Thymus (tissue), 11 donors: ENCODE measurements around the gene APOBR. TPM values are rescaled to one million over a fixed set of nuclear protein-coding genes. Genes with fewer than 3 reads are reported as not detected.
"Not testable (repeated sequence)": the region's sequence is repeated elsewhere in the genome, so short reads cannot be mapped to it uniquely, and the experiment has no call there.

Experiments used
- DNase-seq, 9 donors: peaks; one replicate each; pipeline ENCODE4 v3.0.0-alpha.2; 2013; ENCODE audit warnings: low spot score in 9 of 9, low read depth in 6 of 9, missing footprints in 1 of 9
- H3K27ac ChIP-seq, 2 donors: one replicate each; pipeline ENCODE4 v1.5.1; 2013; ENCODE audit warnings: control low read depth in 1 of 2, low read depth in 1 of 2, low read length in 1 of 2, mild to moderate bottlenecking in 1 of 2, moderate library complexity in 1 of 2
- H3K27me3 ChIP-seq, 2 donors: one replicate each; pipeline ENCODE4 v1.5.1; 2013; ENCODE audit warnings: low read length in 1 of 2; ENCODE audit not compliant: control insufficient read depth in 2 of 2, insufficient read depth in 1 of 2
- H3K36me3 ChIP-seq, 2 donors: one replicate each; pipeline ENCODE4 v1.5.1; 2013; ENCODE audit warnings: low read length in 1 of 2, mild to moderate bottlenecking in 1 of 2, moderate library complexity in 1 of 2; ENCODE audit not compliant: control insufficient read depth in 2 of 2, insufficient read depth in 2 of 2
- H3K4me1 ChIP-seq, 2 donors: one replicate each; pipeline ENCODE4 v1.5.1; 2013; ENCODE audit warnings: low read length in 2 of 2; ENCODE audit not compliant: control insufficient read depth in 2 of 2, insufficient read depth in 2 of 2
- H3K4me3 ChIP-seq, 2 donors: one replicate each; pipeline ENCODE4 v1.5.1; 2013; ENCODE audit warnings: low read length in 2 of 2, control low read depth in 1 of 2, mild to moderate bottlenecking in 1 of 2
- H3K9me3 ChIP-seq, 2 donors: one replicate each; pipeline ENCODE4 v1.5.1; 2013; ENCODE audit warnings: low read length in 1 of 2, mild to moderate bottlenecking in 1 of 2; ENCODE audit not compliant: control insufficient read depth in 2 of 2, insufficient read depth in 1 of 2
- WGBS: extraction: QIAGEN DNeasy Blood & Tissue Kit; methylation state at CpG from one replicate; pipeline ENCODE4 v1.1.7; 2013; 5-methylcytosine and 5-hydroxymethylcytosine counted together
- polyA plus RNA-seq: library from polyadenylated mRNA; stranded (reverse); fragments of 200-250 nt; gene quantifications from one replicate; pipeline ENCODE4 v1.2.3, GENCODE V29; 2013
- total RNA-seq: library from RNA; stranded (reverse); fragments of 120-200 nt; gene quantifications from one replicate; pipeline ENCODE4 v1.2.4, GENCODE V29; 2013
- donor health status: healthy.

Gene APOBR
- total and polyA plus RNA-seq, 2 donors, result 1.3 to 10.6 TPM

- no peaks in the 10 kb centered on the region for H3K27me3 ChIP-seq
- H3K36me3 ChIP-seq, result no peaks in the 10 kb centered on the region
- H3K9me3 ChIP-seq, result no peaks in the 10 kb centered on the region
- DNase-seq, result no peak
- 97% methylated on average over 19 of the region's 19 CpGs for WGBS
- H3K4me3 ChIP-seq, result no peak overlapping the region
- H3K27ac ChIP-seq, result no peak overlapping the region
- H3K4me1 ChIP-seq, result peaks cover 17 to 35% of the 10 kb centered on the region in 2 donors
These were observed 2.4 kb downstream of the APOBR start for GRCh38 chr16:28496844-28497243.

GRCh38 chr16:28497386-28497785 is 2.9 kb downstream of the APOBR start:
- Histone ChIP-seq H3K9me3 (no peaks in the 10 kb centered on the region), H3K4me3 (no peak overlapping the region), H3K27me3 (no peaks in the 10 kb centered on the region), H3K36me3 (no peaks in the 10 kb centered on the region), H3K27ac (no peak overlapping the region), H3K4me1 (peaks cover 17 to 35% of the 10 kb centered on the region in 2 donors)
- WGBS, result 97% methylated on average over 9 of the region's 9 CpGs
- no peak for DNase-seq

GRCh38 chr16:28497861-28498599 is 3.6 kb downstream of the APOBR start:
- no peaks in the 10 kb centered on the region for H3K36me3 ChIP-seq
- no peaks in the 10 kb centered on the region for H3K27me3 ChIP-seq
- H3K4me3 ChIP-seq, result no peak overlapping the region
- DNase-seq, result no peak
- WGBS, result 97% methylated on average over 33 of the region's 33 CpGs
- no peaks in the 10 kb centered on the region for H3K9me3 ChIP-seq
- peaks cover 15 to 29% of the 10 kb centered on the region in 2 donors for H3K4me1 ChIP-seq
- no peak overlapping the region for H3K27ac ChIP-seq

GRCh38 chr16:28498666-28499381 is 4.4 kb downstream of the APOBR start:
- WGBS, result 97% methylated on average over 15 of the region's 15 CpGs
- no peak overlapping the region for H3K27ac ChIP-seq
- H3K4me3 ChIP-seq, result no peak overlapping the region
- no peaks in the 10 kb centered on the region for H3K27me3 ChIP-seq
- DNase-seq, result no peak
- H3K4me1 ChIP-seq, result peaks cover 10 to 22% of the 10 kb centered on the region in 2 donors
- no peaks in the 10 kb centered on the region for H3K9me3 ChIP-seq
- no peaks in the 10 kb centered on the region for H3K36me3 ChIP-seq

- peaks cover 3 to 12% of the 10 kb centered on the region in 2 donors for H3K4me1 ChIP-seq
- 94% methylated on average over 9 of the region's 10 CpGs for WGBS
These were observed 5.4 kb downstream of the APOBR start for GRCh38 chr16:28499854-28500253.

GRCh38 chr16:28500476-28501180 is 6.2 kb downstream of the APOBR start:
- not testable (repeated sequence) for H3K4me1 ChIP-seq

More at GRCh38 chr16:28499854-28500253, 5.4 kb downstream of the APOBR start:
- Histone ChIP-seq H3K27me3 (no peaks in the 10 kb centered on the region), H3K9me3 (no peaks in the 10 kb centered on the region), H3K27ac (no peak overlapping the region), H3K36me3 (no peaks in the 10 kb centered on the region), H3K4me3 (no peak overlapping the region)
- DNase-seq, result no peak

GRCh38 chr16:28501258-28502232 is 7.1 kb downstream of the APOBR start:
- DNase-seq, result no peak
- no peak overlapping the region for H3K4me3 ChIP-seq
- WGBS, result 95% methylated on average over 19 of the region's 19 CpGs
- no peaks in the 10 kb centered on the region for H3K9me3 ChIP-seq
- H3K36me3 ChIP-seq, result no peaks in the 10 kb centered on the region
- H3K27ac ChIP-seq, result no peak overlapping the region
- H3K4me1 ChIP-seq, result no peaks in the 10 kb centered on the region
- H3K27me3 ChIP-seq, result peaks cover 0 to 3% of the 10 kb centered on the region in 2 donors

More at GRCh38 chr16:28500476-28501180, 6.2 kb downstream of the APOBR start:
- not testable (repeated sequence) for H3K27me3 ChIP-seq, DNase-seq, H3K4me3 ChIP-seq, H3K27ac ChIP-seq, H3K9me3 ChIP-seq, H3K36me3 ChIP-seq
- WGBS, result 96% methylated on average over 18 of the region's 18 CpGs

- H3K27me3 ChIP-seq, result peaks cover 0 to 3% of the 10 kb centered on the region in 2 donors
- no peak for DNase-seq
- no peaks in the 10 kb centered on the region for H3K4me1 ChIP-seq
- H3K4me3 ChIP-seq, result no peak overlapping the region
- 88% methylated on average over 2 of the region's 2 CpGs for WGBS
- no peak overlapping the region for H3K27ac ChIP-seq
- no peaks in the 10 kb centered on the region for H3K36me3 ChIP-seq
- no peaks in the 10 kb centered on the region for H3K9me3 ChIP-seq
These were observed 7.8 kb downstream of the APOBR start for GRCh38 chr16:28502290-28502689.
